ENCODE measurements around the gene IQGAP2.

The IQGAP2 gene

GRCh38 chr5:76514292-76514691 is 111.2 kb downstream of the IQGAP2 start:
- DNase-seq = no peak

- DNase-seq = no peak
Measured at GRCh38 chr5:76514713-76515112, 111.6 kb downstream of the IQGAP2 start.

- DNase-seq = no peak
Measured at GRCh38 chr5:76517334-76517733, 114.2 kb downstream of the IQGAP2 start.

- peak; percentile 88 for DNase-seq
Measured at GRCh38 chr5:76518246-76518645, 115.2 kb downstream of the IQGAP2 start.

GRCh38 chr5:76521240-76521758 is 118.2 kb downstream of the IQGAP2 start:
- no peak for DNase-seq

- DNase-seq = no peak
Measured at GRCh38 chr5:76522103-76522935, 119.2 kb downstream of the IQGAP2 start.

GRCh38 chr5:76524101-76524835 is 121.2 kb downstream of the IQGAP2 start:
- no peak for DNase-seq

- DNase-seq = no peak
Measured at GRCh38 chr5:76524868-76525267, 121.8 kb downstream of the IQGAP2 start.

GRCh38 chr5:76525956-76526355 is 122.9 kb downstream of the IQGAP2 start:
- DNase-seq = no peak

- DNase-seq = no peak
Measured at GRCh38 chr5:76526950-76527583, 124.0 kb downstream of the IQGAP2 start.

- peak; percentile 96 for DNase-seq
Measured at GRCh38 chr5:76527685-76528161, 124.6 kb downstream of the IQGAP2 start.

GRCh38 chr5:76528547-76529331 is 125.7 kb downstream of the IQGAP2 start:
- DNase-seq = peak; percentile 46

- peak; percentile 75 for DNase-seq
Measured at GRCh38 chr5:76529464-76530344, 126.6 kb downstream of the IQGAP2 start.

GRCh38 chr5:76532052-76532451 is 129.0 kb downstream of the IQGAP2 start:
- DNase-seq = no peak

- peak; percentile 64 for DNase-seq
Measured at GRCh38 chr5:76532973-76533372, 129.9 kb downstream of the IQGAP2 start.

GRCh38 chr5:76535577-76535976 is 132.5 kb downstream of the IQGAP2 start:
- DNase-seq = no peak

- DNase-seq = no peak
Measured at GRCh38 chr5:76537073-76537543, 134.0 kb downstream of the IQGAP2 start.

GRCh38 chr5:76542241-76542640 is 139.2 kb downstream of the IQGAP2 start:
- DNase-seq = no peak

GRCh38 chr5:76542887-76543690 is 140.0 kb downstream of the IQGAP2 start:
- DNase-seq = peak; percentile 82

GRCh38 chr5:76544268-76544926 is 141.3 kb downstream of the IQGAP2 start:
- DNase-seq = peak; percentile 89

Data from hematopoietic multipotent progenitor cell treated with erythropoietin and hydrocortisone succinate and interleukin-3 and kit ligand, for 8 days (in vitro differentiated cells).